AG04450 (cell line): ENCODE data around the gene HNRNPH1. TPM values are rescaled to one million over a fixed set of nuclear protein-coding genes. Genes with fewer than 3 reads are reported as not detected.
"Not testable (repeated sequence)": the region's sequence is repeated elsewhere in the genome, so short reads cannot be mapped to it uniquely, and the experiment has no call there.

Source experiments
- CTCF ChIA-PET: fragments of 300-600, 350-600 bp; formaldehyde crosslinking; extraction: SDS; loops from one replicate; lab custom pipeline; 2022; ENCODE audit warnings: antibody characterized with exemption, inconsistent platforms; lab: Charles Lee
- POLR2A ChIA-PET: fragments of 350-600 bp; formaldehyde crosslinking; extraction: SDS; loops from one replicate; lab custom pipeline; 2021; ENCODE audit warnings: antibody characterized with exemption, inconsistent platforms; lab: Yijun Ruan, JAX
- DNase-seq: peaks from one replicate; pipeline ENCODE4 v3.0.0-alpha.2; 2011; ENCODE audit warnings: low read depth, low spot score
- H3K27ac ChIP-seq: one replicate; pipeline ENCODE4 v1.5.1; 2012; ENCODE audit warnings: low read depth, low read length, control low read depth
- H3K27me3 ChIP-seq: one replicate; pipeline ENCODE4 v1.6.0; 2012; ENCODE audit warnings: low read length; ENCODE audit not compliant: control insufficient read depth, insufficient read depth
- H3K4me3 ChIP-seq: 2 replicates; pipeline ENCODE4 v1.5.1; 2011; ENCODE audit warnings: mild to moderate bottlenecking, low read depth, low read length, control low read depth
- H3K9me3 ChIP-seq: 2 replicates; pipeline ENCODE4 v1.5.1; 2012; ENCODE audit warnings: low read length; ENCODE audit not compliant: control insufficient read depth, insufficient read depth
- CTCF ChIP-seq: IDR thresholded peaks from 2 replicates; pipeline ENCODE4 v1.5.1; 2011; ENCODE audit warnings: low read depth, low read length, control low read depth, inconsistent platforms
- polyA minus RNA-seq: library from RNA; depleted of rRNA, polyadenylated mRNA; stranded (reverse); fragments of >200 nt; gene quantifications from 2 replicates; pipeline ENCODE4 v1.2.3, GENCODE V29; 2011; rRNA and poly(A)+ RNA removed
- polyA plus RNA-seq: library from polyadenylated mRNA; depleted of rRNA; stranded (reverse); fragments of >200 nt; gene quantifications from 2 replicates; pipeline ENCODE4 v1.2.3, GENCODE V29; 2011; rRNA removed

The HNRNPH1 gene
- 341 and 383 TPM in 2 replicates for polyA plus RNA-seq
- 664 and 722 TPM in 2 replicates for polyA minus RNA-seq

GRCh38 chr5:179623003-179623905 lies at the start of gene HNRNPH1:
TSS of gene HNRNPH1 (minus strand) at chr5:179623671. CDS start at chr5:179623133, 538 bp downstream.
- Histone ChIP-seq H3K4me3 (peak within 1 kb of the TSS; percentile 100), H3K27me3 (no peaks in the 10 kb centered on the region), H3K9me3 (peaks cover 4% of the 10 kb centered on the region; the same call in 1 of the 2 replicates), H3K27ac (peak within 1 kb of the TSS; percentile 96)
- ChIA-PET POLR2A (interaction anchor here (0.6 to 2.1 kb wide), 35 partner anchors 10 to 1565 kb away, joined by 3 to 51 read pairs (median 4); partner anchors contain the start of genes CBY3, HNRNPAB, LTC4S and MAML1), CTCF (interaction anchor here (0.7 to 1.8 kb wide), 6 partner anchors 9 to 140 kb away, joined by 3 to 11 read pairs (median 7); no protein-coding TSS in a partner anchor)
- TF ChIP-seq CTCF = no peak
- DNase-seq = peak; percentile 98

GRCh38 chr5:179668391-179668790 lies 44.9 kb upstream of the HNRNPH1 start:
- TF ChIP-seq CTCF = peak; percentile 76
- ChIA-PET CTCF (interaction anchor here (0.5 to 1.9 kb wide), 8 partner anchors 9 to 502 kb away, joined by 3 to 7 read pairs (median 3); no protein-coding TSS in a partner anchor), POLR2A (interaction anchor here (0.7 to 0.8 kb wide), 2 partner anchors 45 to 138 kb away, joined by 3 to 9 read pairs; partner anchors contain the start of genes HNRNPH1 and MGAT4B)
- Histone ChIP-seq H3K27ac (no peak overlapping the region), H3K9me3 (no peaks in the 10 kb centered on the region), H3K27me3 (no peaks in the 10 kb centered on the region), H3K4me3 (no peak overlapping the region)
- DNase-seq = no peak

- not testable (repeated sequence) for H3K4me3 ChIP-seq, H3K9me3 ChIP-seq, H3K27ac ChIP-seq, DNase-seq, H3K27me3 ChIP-seq
- CTCF ChIA-PET = interaction anchor here (0.6 to 0.7 kb wide), 2 partner anchors 95 to 429 kb away, joined by 3 to 4 read pairs; no protein-coding TSS in a partner anchor
- POLR2A ChIA-PET = interaction anchor here (1.2 kb wide), 1 partner anchor 38 kb away, joined by 3 read pairs; the partner anchor contains the start of gene HNRNPH1
Observed at GRCh38 chr5:179661647-179662046, 38.2 kb upstream of the HNRNPH1 start.

- POLR2A ChIA-PET = interaction anchor here (0.7 kb wide), 1 partner anchor 47 kb away, joined by 8 read pairs; no protein-coding TSS in a partner anchor
- not testable (repeated sequence) for H3K9me3 ChIP-seq, DNase-seq, H3K27ac ChIP-seq, H3K27me3 ChIP-seq
- CTCF ChIA-PET = interaction anchor here (0.6 kb wide), 1 partner anchor 349 kb away, joined by 6 read pairs; no protein-coding TSS in a partner anchor
- peak overlapping the region; percentile 67 for H3K4me3 ChIP-seq
Observed at GRCh38 chr5:179658179-179658856, 34.8 kb upstream of the HNRNPH1 start.

GRCh38 chr5:179657302-179658178 lies 34.1 kb upstream of the HNRNPH1 start:
- H3K27me3 ChIP-seq, H3K9me3 ChIP-seq, CTCF ChIA-PET, POLR2A ChIA-PET, DNase-seq, H3K4me3 ChIP-seq, H3K27ac ChIP-seq: not testable (repeated sequence)

GRCh38 chr5:179653135-179653534 lies 29.7 kb upstream of the HNRNPH1 start:
- H3K27ac ChIP-seq, H3K9me3 ChIP-seq, DNase-seq, H3K27me3 ChIP-seq, CTCF ChIA-PET, H3K4me3 ChIP-seq, POLR2A ChIA-PET: not testable (repeated sequence)

GRCh38 chr5:179650245-179650644 lies 26.8 kb upstream of the HNRNPH1 start:
- CTCF ChIA-PET, POLR2A ChIA-PET, H3K9me3 ChIP-seq, DNase-seq, H3K4me3 ChIP-seq, H3K27ac ChIP-seq: not testable (repeated sequence)
- peaks cover 11% of the 10 kb centered on the region for H3K27me3 ChIP-seq

- ChIA-PET CTCF (interaction anchor here (0.7 kb wide), 1 partner anchor 110 kb away, joined by 3 read pairs; no protein-coding TSS in a partner anchor), POLR2A (interaction anchor here (0.6 to 0.7 kb wide), 2 partner anchors 17 to 63 kb away, joined by 3 to 4 read pairs; no protein-coding TSS in a partner anchor)
- DNase-seq, H3K9me3 ChIP-seq, H3K27ac ChIP-seq, H3K4me3 ChIP-seq: not testable (repeated sequence)
- peaks cover 16% of the 10 kb centered on the region for H3K27me3 ChIP-seq
Observed at GRCh38 chr5:179649166-179649703, 25.8 kb upstream of the HNRNPH1 start.
